SU-DHL-6 (cell line): ENCODE measurements around the gene FIS1.

Source experiments
- CTCF ChIP-seq: fragments of 200-600 bp; sonication (generic); IDR thresholded peaks from one replicate; pipeline ENCODE4 v1.5.1; 2017; ENCODE audit warnings: antibody characterized with exemption, mild to moderate bottlenecking, low read length, moderate library complexity; ENCODE audit not compliant: insufficient read depth, poor library complexity, severe bottlenecking
- EZH2phosphoT487 ChIP-seq: fragments of 200-600 bp; sonication (generic), shearing (Covaris generic); conservative IDR thresholded peaks from 2 replicates; pipeline ENCODE4 v1.6.1; 2018; ENCODE audit warnings: mild to moderate bottlenecking, antibody characterized with exemption, low read length, moderate library complexity, mixed read lengths

GRCh38 chr7:101225650-101226049 is 19.2 kb downstream of the FIS1 start:
- TF ChIP-seq CTCF (no peak), EZH2phosphoT487 (no peak)
